Measurements from ENCODE around the gene LSS.

GRCh38 chr21:46181953-46182547 is 46.5 kb downstream of the LSS start:
- no peak for TF ChIP-seq CTCF (IDR thresholded peaks at IDR 0.05)
- no peak for TF ChIP-seq POLR2A (IDR thresholded peaks at IDR 0.05)

All from lower leg skin (tissue), 3 donors.